DND-41 (cell line): ENCODE measurements around the gene EGFL7.

Experiments used
- CTCF ChIP-seq: IDR thresholded peaks from 2 replicates; pipeline ENCODE4 v1.5.1; 2012; ENCODE audit warnings: borderline replicate concordance, low read length, moderate library complexity, mild to moderate bottlenecking; ENCODE audit not compliant: poor library complexity, severe bottlenecking; ENCODE audit errors: extremely low read depth
- EZH2 ChIP-seq: IDR thresholded peaks from 3 replicates; pipeline ENCODE4 v1.6.1; 2012; ENCODE audit warnings: borderline replicate concordance, low read depth, mild to moderate bottlenecking, moderate library complexity, low read length, inconsistent platforms; ENCODE audit not compliant: severe bottlenecking

- TF ChIP-seq CTCF (no peak), EZH2 (no peak)
Measured at GRCh38 chr9:136650648-136651047, 12.1 kb upstream of the EGFL7 start.
